Transverse colon (tissue), 4 donors: ENCODE measurements around the gene SPTLC3.

Experiments used
- POLR2A ChIP-seq: fragments of 450-650 bp; IDR thresholded peaks from one replicate; pipeline ENCODE4 v1.6.1; 2016; ENCODE audit warnings: antibody characterized with exemption, mild to moderate bottlenecking, moderate library complexity
- POLR2AphosphoS5 ChIP-seq, 3 donors: sonication (generic); formaldehyde crosslinking; IDR thresholded peaks; one replicate each; pipeline ENCODE4 v1.6.1; 2016; ENCODE audit warnings: antibody characterized with exemption in 3 of 3
- TF ChIP-seq, protein P1 (sequence below), 5 experiments: fragments of 200-600 bp in 3 of 5; fragments of 450-650 bp in 2 of 5; sonication (generic) in 3 of 5; IDR thresholded peaks; 1 replicate in 2 of 5; 2 replicates in 3 of 5; pipeline ENCODE4 v1.5.1; 2016 to 2017; ENCODE audit warnings: antibody characterized with exemption in 5 of 5, inconsistent platforms in 3 of 5, mild to moderate bottlenecking in 2 of 5, moderate library complexity in 1 of 5

DNA sequence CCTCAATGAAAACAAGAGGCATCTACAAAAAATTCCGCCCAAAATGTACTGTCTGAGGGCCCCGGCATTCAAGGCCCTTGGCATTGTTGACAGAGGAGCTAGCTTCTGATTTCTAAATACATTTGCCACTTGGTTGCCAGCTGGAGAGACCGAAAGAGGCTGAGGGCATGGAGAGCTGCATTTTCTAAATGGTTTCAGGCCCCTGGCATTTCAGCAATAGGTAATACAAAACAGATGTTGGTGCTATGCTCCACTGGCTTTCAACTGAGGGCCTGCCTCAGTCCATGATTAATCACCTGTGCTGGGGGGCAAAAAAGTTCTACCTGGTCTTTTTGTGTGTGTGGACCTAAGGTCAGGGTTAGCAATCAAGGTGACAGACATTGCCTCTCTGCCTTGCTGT, 132.8 kb downstream of the SPTLC3 start:
- TF ChIP-seq POLR2AphosphoS5 (IDR thresholded peaks at IDR 0.05) (no peak), POLR2A (no peak)
- TF ChIP-seq, protein P1, sequence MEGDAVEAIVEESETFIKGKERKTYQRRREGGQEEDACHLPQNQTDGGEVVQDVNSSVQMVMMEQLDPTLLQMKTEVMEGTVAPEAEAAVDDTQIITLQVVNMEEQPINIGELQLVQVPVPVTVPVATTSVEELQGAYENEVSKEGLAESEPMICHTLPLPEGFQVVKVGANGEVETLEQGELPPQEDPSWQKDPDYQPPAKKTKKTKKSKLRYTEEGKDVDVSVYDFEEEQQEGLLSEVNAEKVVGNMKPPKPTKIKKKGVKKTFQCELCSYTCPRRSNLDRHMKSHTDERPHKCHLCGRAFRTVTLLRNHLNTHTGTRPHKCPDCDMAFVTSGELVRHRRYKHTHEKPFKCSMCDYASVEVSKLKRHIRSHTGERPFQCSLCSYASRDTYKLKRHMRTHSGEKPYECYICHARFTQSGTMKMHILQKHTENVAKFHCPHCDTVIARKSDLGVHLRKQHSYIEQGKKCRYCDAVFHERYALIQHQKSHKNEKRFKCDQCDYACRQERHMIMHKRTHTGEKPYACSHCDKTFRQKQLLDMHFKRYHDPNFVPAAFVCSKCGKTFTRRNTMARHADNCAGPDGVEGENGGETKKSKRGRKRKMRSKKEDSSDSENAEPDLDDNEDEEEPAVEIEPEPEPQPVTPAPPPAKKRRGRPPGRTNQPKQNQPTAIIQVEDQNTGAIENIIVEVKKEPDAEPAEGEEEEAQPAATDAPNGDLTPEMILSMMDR (IDR thresholded peaks at IDR 0.05) = no peak
